ENCODE data around the gene MNAT1.

The MNAT1 gene

GRCh38 chr14:60944204-60944603 is 209.6 kb downstream of the MNAT1 start:
- in situ Hi-C loops (cut with HindIII; ENCODE audit: low pct_unique_long_range_greater_than_20kb, low sequenced_read_pairs), result no loop called here
- DNase-seq (ENCODE audit: low read depth in 1 of 2, low spot score in 1 of 2), result no peak
- no peak for TF ChIP-seq JUND (IDR thresholded peaks at IDR 0.05; ENCODE audit: low read depth)

DNA sequence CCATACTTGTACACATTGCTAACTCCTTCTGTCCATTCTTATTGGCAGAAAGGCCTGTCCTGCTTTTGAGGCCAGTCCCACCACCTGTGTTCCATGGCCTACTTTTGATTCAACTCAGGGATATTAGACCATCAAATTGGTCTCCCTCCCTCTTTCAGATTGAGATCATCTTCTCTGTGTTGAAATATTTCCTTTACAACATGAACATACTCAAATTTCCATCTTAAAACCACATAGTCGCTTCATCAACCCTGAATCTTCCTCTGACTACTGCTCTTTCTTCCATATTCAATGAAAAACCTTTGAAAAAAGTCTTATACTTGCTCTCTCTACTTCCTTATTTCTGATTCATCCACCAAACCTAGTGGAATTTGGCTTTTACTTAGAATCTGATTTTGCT is 211.4 kb downstream of the MNAT1 start:
- in situ Hi-C loops (cut with HindIII; ENCODE audit: low pct_unique_long_range_greater_than_20kb, low sequenced_read_pairs), result no loop called here
- no peak for DNase-seq (ENCODE audit: low read depth in 1 of 2, low spot score in 1 of 2)
- no peak for TF ChIP-seq JUND (IDR thresholded peaks at IDR 0.05; ENCODE audit: low read depth)

GRCh38 chr14:60946773-60947172 is 212.2 kb downstream of the MNAT1 start:
- no peak for TF ChIP-seq JUND (IDR thresholded peaks at IDR 0.05; ENCODE audit: low read depth)
- DNase-seq (ENCODE audit: low read depth in 1 of 2, low spot score in 1 of 2), result no peak
- in situ Hi-C loops (cut with HindIII; ENCODE audit: low pct_unique_long_range_greater_than_20kb, low sequenced_read_pairs), result no loop called here

DNA sequence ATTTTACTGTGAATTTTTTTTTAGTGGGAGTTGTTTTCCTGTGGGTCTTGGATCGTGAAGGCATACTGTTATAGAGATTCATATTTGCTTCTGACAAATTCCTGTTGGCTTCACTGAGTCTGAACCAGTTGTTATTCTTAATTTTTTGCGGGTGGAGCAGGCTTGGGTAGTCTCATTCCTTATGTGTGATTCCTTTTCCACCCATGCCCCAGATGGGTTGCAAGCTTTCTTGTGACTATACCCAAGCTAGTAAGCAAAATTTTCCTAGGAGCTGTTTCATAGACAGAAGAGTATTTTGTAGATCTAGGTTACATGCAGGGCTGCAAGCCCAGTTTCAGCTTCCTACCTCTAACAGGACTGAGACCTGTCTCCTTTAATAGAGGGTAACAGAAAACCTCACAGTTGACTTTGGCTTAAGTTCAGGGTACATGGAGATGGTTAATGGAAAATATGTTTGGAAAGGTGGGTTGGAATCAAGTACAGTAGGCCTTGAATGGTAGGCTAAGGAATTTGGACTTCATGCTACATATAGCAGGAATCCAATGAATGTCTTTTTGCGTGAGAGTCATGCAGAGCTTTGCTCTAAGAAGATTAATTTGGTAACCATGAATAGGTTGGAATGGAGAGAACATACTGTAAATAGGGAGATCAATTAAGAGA is 217.3 kb downstream of the MNAT1 start:
- DNase-seq (ENCODE audit: low read depth in 1 of 2, low spot score in 1 of 2), result no peak
- in situ Hi-C loops (cut with HindIII; ENCODE audit: low pct_unique_long_range_greater_than_20kb, low sequenced_read_pairs), result no loop called here
- TF ChIP-seq JUND (IDR thresholded peaks at IDR 0.05; ENCODE audit: low read depth), result no peak

GRCh38 chr14:60956202-60956601 is 221.6 kb downstream of the MNAT1 start:
- TF ChIP-seq JUND (IDR thresholded peaks at IDR 0.05; ENCODE audit: low read depth), result no peak
- no peak for DNase-seq (ENCODE audit: low read depth in 1 of 2, low spot score in 1 of 2)
- in situ Hi-C loops (cut with HindIII; ENCODE audit: low pct_unique_long_range_greater_than_20kb, low sequenced_read_pairs), result no loop called here

- TF ChIP-seq JUND (IDR thresholded peaks at IDR 0.05; ENCODE audit: low read depth), result no peak
- no peak for DNase-seq (ENCODE audit: low read depth in 1 of 2, low spot score in 1 of 2)
- in situ Hi-C loops (cut with HindIII; ENCODE audit: low pct_unique_long_range_greater_than_20kb, low sequenced_read_pairs), result no loop called here
These were observed 222.1 kb downstream of the MNAT1 start for GRCh38 chr14:60956632-60957031.

- TF ChIP-seq JUND (IDR thresholded peaks at IDR 0.05; ENCODE audit: low read depth), result no peak
- DNase-seq (ENCODE audit: low read depth in 1 of 2, low spot score in 1 of 2), result no peak
- in situ Hi-C loops (cut with HindIII; ENCODE audit: low pct_unique_long_range_greater_than_20kb, low sequenced_read_pairs), result no loop called here
These were observed 223.6 kb downstream of the MNAT1 start for GRCh38 chr14:60958146-60958545.

- in situ Hi-C loops (cut with HindIII; ENCODE audit: low pct_unique_long_range_greater_than_20kb, low sequenced_read_pairs), result no loop called here
- DNase-seq (ENCODE audit: low read depth in 1 of 2, low spot score in 1 of 2), result no peak
- no peak for TF ChIP-seq JUND (IDR thresholded peaks at IDR 0.05; ENCODE audit: low read depth)
These were observed 229.2 kb downstream of the MNAT1 start for GRCh38 chr14:60963761-60964160.

GRCh38 chr14:60964904-60965303 is 230.3 kb downstream of the MNAT1 start:
- no peak for TF ChIP-seq JUND (IDR thresholded peaks at IDR 0.05; ENCODE audit: low read depth)
- DNase-seq (ENCODE audit: low read depth in 1 of 2, low spot score in 1 of 2), result no peak
- in situ Hi-C loops (cut with HindIII; ENCODE audit: low pct_unique_long_range_greater_than_20kb, low sequenced_read_pairs), result no loop called here

DNA sequence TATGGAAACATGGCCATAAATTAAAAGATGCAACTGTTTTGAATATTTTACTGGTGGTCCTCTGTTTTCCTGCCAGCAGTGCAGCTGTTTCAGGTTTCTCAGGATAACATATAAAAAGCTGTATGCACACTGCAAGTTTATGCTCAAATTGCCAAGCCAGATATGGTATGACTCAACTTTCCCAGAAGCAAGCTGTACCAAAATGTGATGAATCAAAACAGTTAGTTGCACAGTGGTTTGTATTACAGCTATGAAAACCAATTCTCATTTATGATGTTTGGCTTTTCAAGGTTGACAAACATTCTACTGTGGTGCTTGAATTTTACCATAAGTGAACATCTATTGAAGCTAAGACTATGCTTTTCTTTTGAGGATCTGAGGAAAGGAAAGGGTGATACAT is 230.8 kb downstream of the MNAT1 start:
- no peak for DNase-seq (ENCODE audit: low read depth in 1 of 2, low spot score in 1 of 2)

GRCh38 chr14:60968099-60968498 is 233.5 kb downstream of the MNAT1 start:
- DNase-seq (ENCODE audit: low read depth in 1 of 2, low spot score in 1 of 2), result no peak
- in situ Hi-C loops (cut with HindIII; ENCODE audit: low pct_unique_long_range_greater_than_20kb, low sequenced_read_pairs), result no loop called here
- TF ChIP-seq JUND (IDR thresholded peaks at IDR 0.05; ENCODE audit: low read depth), result no peak

More for the DNA sequence above, 230.8 kb downstream of the MNAT1 start:
- in situ Hi-C loops (cut with HindIII; ENCODE audit: low pct_unique_long_range_greater_than_20kb, low sequenced_read_pairs), result no loop called here
- no peak for TF ChIP-seq JUND (IDR thresholded peaks at IDR 0.05; ENCODE audit: low read depth)

DNA sequence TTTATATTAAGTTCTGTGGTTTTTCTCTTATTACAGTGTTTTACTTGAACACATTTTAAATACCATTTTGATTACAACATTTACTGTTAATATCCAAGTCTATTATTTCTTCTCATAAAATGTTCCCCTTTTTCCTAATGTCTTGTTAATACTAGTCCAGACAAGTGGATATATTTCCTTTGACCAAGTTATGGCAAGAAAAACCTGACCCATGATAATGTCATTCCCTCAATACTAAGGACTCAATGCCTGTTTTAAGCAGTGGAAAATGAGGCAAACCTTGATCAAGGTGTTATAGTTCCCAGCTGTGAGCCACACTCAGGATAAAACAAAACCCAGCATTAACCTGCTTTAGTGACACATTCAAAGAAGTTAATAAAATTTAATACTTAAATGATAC is 234.1 kb downstream of the MNAT1 start:
- no peak for TF ChIP-seq JUND (IDR thresholded peaks at IDR 0.05; ENCODE audit: low read depth)
- in situ Hi-C loops (cut with HindIII; ENCODE audit: low pct_unique_long_range_greater_than_20kb, low sequenced_read_pairs), result no loop called here
- DNase-seq (ENCODE audit: low read depth in 1 of 2, low spot score in 1 of 2), result no peak

DNA sequence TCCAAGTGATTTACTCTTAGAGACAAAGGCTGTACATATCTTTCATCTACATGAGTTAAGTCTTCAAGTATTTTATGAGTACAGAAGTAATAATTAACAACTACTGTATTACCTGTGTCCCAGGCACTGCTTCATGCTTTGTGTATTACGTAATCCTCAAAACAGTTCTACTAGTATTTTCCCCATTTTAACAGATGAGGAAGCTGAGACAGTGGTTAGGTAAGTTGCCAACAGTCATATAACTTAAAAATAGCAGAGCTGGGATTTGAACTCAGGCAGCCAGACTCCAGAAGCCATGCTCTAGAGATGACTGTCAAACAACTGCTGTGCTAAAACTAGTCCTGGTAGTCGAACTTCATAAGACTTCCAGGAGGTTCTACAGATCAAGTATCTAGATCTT is 235.6 kb downstream of the MNAT1 start:
- DNase-seq (ENCODE audit: low read depth in 1 of 2, low spot score in 1 of 2), result no peak
- no peak for TF ChIP-seq JUND (IDR thresholded peaks at IDR 0.05; ENCODE audit: low read depth)
- in situ Hi-C loops (cut with HindIII; ENCODE audit: low pct_unique_long_range_greater_than_20kb, low sequenced_read_pairs), result no loop called here

- no peak for DNase-seq (ENCODE audit: low read depth in 1 of 2, low spot score in 1 of 2)
- TF ChIP-seq JUND (IDR thresholded peaks at IDR 0.05; ENCODE audit: low read depth), result no peak
- in situ Hi-C loops (cut with HindIII; ENCODE audit: low pct_unique_long_range_greater_than_20kb, low sequenced_read_pairs), result no loop called here
These were observed 236.7 kb downstream of the MNAT1 start for GRCh38 chr14:60971271-60971670.

Measured in T47D (cell line).